Stimulated activated CD4-positive, alpha-beta T cell treated with anti-CD3 and anti-CD28 coated beads, Interleukin-15, amount 100 ng/mL, for 1 hour (primary cell): ENCODE data around the gene TIE1.
"Not testable (repeated sequence)": the region's sequence is repeated elsewhere in the genome, so short reads cannot be mapped to it uniquely, and the experiment has no call there.

Source experiments
- DNase-seq, 2 donors: peaks; one replicate each; pipeline ENCODE4 v3.0.0-alpha.2; 2020; ENCODE audit warnings: low read depth in 1 of 2, low spot score in 1 of 2

The TIE1 gene

GRCh38 chr1:43358746-43359693 lies 58.2 kb downstream of the TIE1 start, which contains the start of gene CDC20:
Gene CDC20 (plus strand): TSS chr1:43358981. CDS start chr1:43359216, 235 bp downstream.
- peak; percentile 92 to 98 for DNase-seq

- DNase-seq = no peak
Measured at GRCh38 chr1:43359696-43360095, 58.9 kb downstream of the TIE1 start.

DNA sequence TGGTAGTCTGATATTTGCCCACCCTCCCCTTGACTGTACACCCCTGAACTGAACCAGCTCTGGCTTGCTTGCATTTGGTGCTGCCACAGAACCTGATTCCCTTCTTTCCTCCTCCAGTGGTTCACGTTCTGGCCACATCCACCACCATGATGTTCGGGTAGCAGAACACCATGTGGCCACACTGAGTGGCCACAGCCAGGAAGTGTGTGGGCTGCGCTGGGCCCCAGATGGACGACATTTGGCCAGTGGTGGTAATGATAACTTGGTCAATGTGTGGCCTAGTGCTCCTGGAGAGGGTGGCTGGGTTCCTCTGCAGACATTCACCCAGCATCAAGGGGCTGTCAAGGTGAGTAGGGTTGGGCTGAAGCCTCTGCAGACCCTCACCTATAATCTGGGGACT lies 59.8 kb downstream of the TIE1 start:
- no peak for DNase-seq

DNA sequence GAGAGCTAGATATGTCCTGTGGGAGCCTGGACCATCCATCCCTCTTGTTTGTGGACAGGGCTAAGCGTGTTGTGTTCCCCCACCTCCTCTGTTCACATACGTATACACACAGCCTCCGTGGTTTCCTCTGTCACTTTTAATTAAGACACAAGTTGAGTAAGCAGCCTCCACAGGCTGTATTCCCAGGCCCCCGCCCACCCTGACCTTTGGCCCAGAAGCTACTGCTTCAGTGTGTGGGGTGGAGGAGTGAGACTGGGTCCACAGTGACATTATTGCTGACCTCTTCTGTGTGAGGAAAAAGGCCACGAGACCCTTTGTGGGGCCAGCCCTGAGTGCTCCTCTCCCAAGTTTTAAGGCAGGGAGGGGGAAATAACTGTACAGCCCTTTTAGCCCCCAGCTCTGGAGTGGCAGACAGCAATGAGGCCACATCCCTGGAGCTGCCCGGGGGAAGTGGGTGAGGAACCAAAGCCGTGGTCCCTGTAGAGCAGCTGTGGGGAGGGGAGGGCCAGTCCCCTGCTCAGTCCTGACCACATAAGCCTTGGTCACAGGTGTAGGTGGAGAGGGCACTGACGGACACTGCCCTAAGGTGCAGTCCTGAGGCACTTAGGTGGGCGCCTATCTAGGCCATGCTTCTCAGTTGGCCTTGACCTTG lies 62.6 kb downstream of the TIE1 start:
- DNase-seq = no peak

GRCh38 chr1:43363935-43364525 lies 63.2 kb downstream of the TIE1 start:
- DNase-seq = no peak

GRCh38 chr1:43365678-43366077 lies 64.9 kb downstream of the TIE1 start:
- no peak for DNase-seq

- DNase-seq = no peak
Measured at GRCh38 chr1:43366179-43366578, 65.4 kb downstream of the TIE1 start.

DNA sequence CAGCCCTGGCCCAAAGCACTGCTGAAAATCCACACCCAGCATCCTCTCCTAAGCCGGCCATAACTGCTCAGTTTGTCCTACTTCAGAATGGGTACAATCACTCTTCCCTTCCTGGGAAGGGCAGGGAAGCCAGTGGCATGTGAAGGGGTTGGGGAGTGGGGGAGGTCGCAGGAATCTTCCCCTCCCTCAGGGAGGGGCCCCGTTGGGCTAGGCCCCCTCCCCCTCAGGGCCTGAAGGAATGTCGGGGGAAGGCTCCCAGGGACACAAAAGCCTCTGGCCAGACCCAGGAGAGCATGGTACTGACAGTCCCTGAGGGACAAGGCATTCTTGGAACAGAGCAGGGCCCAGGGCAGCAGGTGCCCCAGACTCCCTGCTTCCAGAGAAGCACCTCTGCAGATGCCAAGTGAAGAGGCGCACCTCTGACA lies 65.8 kb downstream of the TIE1 start:
- DNase-seq = no peak

DNA sequence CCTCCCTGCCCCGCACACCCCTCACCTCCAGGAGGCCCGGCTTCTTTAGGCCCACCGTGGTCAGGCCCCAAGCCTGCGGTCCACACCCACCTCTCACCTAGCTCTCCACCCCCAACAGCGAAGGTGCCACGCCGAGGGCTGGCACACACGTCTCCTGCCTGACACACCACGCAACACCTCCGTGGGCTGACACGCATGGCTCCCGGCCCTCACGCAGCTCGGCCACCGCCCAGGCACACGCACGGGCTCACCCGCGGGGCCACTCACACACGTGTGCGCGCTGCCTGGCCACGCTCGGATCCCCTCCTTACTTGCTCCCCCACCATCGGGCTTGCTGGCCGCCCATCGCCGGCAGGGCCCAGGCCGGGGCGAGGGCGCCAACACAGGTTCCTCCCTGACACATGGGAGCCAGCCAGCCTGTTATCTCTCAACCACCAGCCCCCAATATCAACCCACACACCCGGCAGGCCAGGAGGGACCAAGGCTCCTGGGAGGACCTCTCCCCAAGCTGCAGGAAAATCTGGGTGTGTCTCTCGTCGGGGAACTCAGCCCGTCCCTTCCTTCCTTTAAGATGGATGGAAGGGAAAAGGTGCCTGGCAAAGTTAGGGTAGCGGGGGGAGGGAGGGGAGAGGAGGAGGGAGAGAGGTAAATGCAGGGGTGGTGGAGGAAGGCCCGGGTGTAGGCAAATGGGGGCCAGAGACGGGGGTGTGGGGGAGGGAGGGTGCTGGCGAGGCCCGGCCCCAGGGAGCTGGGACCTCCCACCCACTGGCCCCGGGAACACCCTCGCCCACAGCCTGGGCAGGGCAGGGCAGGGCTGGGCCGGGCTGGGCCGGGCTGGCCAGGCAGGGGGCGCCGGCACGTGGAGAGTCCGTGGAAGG lies 66.5 kb downstream of the TIE1 start:
- DNase-seq = peak in 1 of 2 donors; percentile 18

DNA sequence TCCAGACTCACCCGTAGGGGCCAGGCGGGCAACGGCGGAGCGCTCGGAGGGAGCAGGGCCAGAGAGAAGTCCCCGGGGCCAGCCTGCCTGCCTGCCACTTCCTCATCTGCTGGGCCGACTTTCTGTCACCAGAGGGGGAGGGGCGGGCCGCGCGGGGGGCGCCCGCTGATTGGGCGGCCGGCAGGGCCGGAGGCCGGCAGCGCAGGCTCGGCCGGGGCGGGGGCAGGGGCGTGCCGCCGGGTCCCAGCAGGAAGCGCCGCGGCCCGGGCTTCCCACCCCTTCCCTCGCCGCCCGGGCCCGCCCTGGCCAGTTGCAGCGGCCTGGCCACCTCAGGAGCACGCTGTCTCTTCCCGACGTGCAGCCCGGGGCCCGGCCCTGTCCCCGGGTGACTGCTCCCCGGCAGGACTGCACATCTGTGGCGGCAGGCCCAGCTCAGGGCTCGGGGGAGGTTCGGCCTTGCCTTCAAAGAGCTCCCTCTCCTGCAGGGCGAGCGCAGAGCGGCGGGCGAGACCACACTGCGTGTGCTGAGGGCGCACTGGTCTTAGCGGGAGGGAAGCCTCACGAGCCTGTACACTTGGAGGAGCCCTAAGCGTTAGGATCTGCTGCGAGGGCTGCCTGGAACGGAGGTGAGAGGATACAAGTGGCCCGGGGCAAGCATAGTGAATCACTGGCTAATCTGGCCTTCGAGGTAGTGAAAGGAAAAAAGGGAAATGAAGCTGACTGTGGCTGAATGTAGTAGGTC lies 67.3 kb downstream of the TIE1 start, which contains the start of gene ELOVL1:
Gene ELOVL1 (minus strand): TSS at position 108 of the 742 bp plus-strand sequence. CDS start 2,402 bp downstream, outside the sequence.
- DNase-seq = peak; percentile 73 to 87

DNA sequence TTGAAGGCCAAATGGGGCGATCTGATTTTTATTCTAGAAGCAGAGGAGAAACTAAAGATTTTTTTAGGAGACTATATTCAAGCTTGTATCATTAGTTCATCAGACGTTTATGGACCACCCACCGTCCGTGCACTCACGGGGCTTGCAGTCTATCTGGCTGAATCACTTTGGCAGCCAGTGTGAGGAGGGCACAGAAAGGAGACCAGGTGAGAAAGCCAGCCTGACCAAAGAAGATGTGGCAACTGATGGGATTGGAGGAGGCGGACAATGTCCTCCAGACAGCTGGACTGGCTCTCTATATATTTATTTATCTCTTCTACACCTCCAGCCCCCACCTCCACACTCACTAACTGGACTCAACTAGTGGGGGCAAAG lies 67.9 kb downstream of the TIE1 start:
- DNase-seq = no peak

DNA sequence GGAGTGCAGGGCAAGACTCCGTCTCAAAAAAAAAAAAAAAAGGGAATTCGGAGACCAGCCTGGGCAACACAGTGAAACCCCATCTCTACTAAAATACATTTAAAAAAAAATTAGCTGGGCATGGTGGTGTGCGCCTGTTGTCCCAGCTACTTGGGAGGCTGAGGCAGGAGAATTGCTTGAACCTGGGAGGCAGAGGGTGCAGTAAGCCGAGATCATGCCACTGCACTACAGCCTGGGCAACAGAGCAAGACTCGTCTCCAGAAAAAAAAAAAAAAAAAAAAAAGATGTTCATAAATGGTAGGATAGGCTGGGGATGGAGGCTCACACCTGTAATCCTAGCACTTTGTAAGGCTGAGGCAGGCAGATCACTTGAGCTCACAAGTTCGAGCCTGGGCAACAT lies 69.0 kb downstream of the TIE1 start:
- DNase-seq = not testable (repeated sequence)

- DNase-seq = no peak
Measured at GRCh38 chr1:43370564-43370963, 69.8 kb downstream of the TIE1 start.

GRCh38 chr1:43372172-43372571 lies 71.4 kb downstream of the TIE1 start:
- DNase-seq = no peak
